GM21390 (cell line): ENCODE results near the gene SYNDIG1.
"Not testable (repeated sequence)": the region's sequence is repeated elsewhere in the genome, so short reads cannot be mapped to it uniquely, and the experiment has no call there.

Experiments used
- ATAC-seq: cut with Tn5 transposase; IDR thresholded peaks from one replicate; pipeline ENCODE4 v1.9.1; 2021; ENCODE audit not compliant: unreplicated experiment

SYNDIG1 gene

GRCh38 chr20:24608926-24609667, 139.7 kb downstream of the SYNDIG1 start:
- ATAC-seq: peak; percentile 62

- ATAC-seq: no peak
Observed at GRCh38 chr20:24609757-24610156, 140.3 kb downstream of the SYNDIG1 start.

GRCh38 chr20:24610341-24611115, 141.1 kb downstream of the SYNDIG1 start:
- no peak for ATAC-seq

- no peak for ATAC-seq
Observed at GRCh38 chr20:24611360-24612140, 142.1 kb downstream of the SYNDIG1 start.

- ATAC-seq: no peak
Observed at GRCh38 chr20:24612799-24613775, 143.7 kb downstream of the SYNDIG1 start.

- ATAC-seq: no peak
Observed at GRCh38 chr20:24614341-24614740, 144.9 kb downstream of the SYNDIG1 start.

GRCh38 chr20:24615353-24615752, 145.9 kb downstream of the SYNDIG1 start:
- no peak for ATAC-seq

- no peak for ATAC-seq
Observed at GRCh38 chr20:24616258-24617079, 147.0 kb downstream of the SYNDIG1 start.

GRCh38 chr20:24617080-24617432, 147.6 kb downstream of the SYNDIG1 start:
- no peak for ATAC-seq

GRCh38 chr20:24617757-24618450, 148.5 kb downstream of the SYNDIG1 start:
- no peak for ATAC-seq

GRCh38 chr20:24618739-24619138, 149.3 kb downstream of the SYNDIG1 start:
- ATAC-seq: no peak

GRCh38 chr20:24619212-24619611, 149.8 kb downstream of the SYNDIG1 start:
- ATAC-seq: peak; percentile 65

GRCh38 chr20:24620937-24621519, 151.6 kb downstream of the SYNDIG1 start:
- ATAC-seq: no peak

GRCh38 chr20:24622856-24623255, 153.4 kb downstream of the SYNDIG1 start:
- no peak for ATAC-seq

- not testable (repeated sequence) for ATAC-seq
Observed at GRCh38 chr20:24626141-24626540, 156.7 kb downstream of the SYNDIG1 start.

- no peak for ATAC-seq
Observed at GRCh38 chr20:24627291-24627690, 157.9 kb downstream of the SYNDIG1 start.

- no peak for ATAC-seq
Observed at GRCh38 chr20:24627926-24628325, 158.5 kb downstream of the SYNDIG1 start.

GRCh38 chr20:24628985-24629384, 159.6 kb downstream of the SYNDIG1 start:
- no peak for ATAC-seq

- no peak for ATAC-seq
Observed at GRCh38 chr20:24629668-24630067, 160.2 kb downstream of the SYNDIG1 start.
